Airway epithelial cell (primary cell): ENCODE data around the gene ZC3H18. TPM values are rescaled to one million over a fixed set of nuclear protein-coding genes. Genes with fewer than 3 reads are reported as not detected.

Experiments used
- total RNA-seq: library from RNA; depleted of rRNA; stranded (reverse); fragments of >200 nt; gene quantifications from 2 replicates; pipeline ENCODE4 v1.2.3, GENCODE V29; 2015

The ZC3H18 gene
- total RNA-seq, result 16.2 and 18.2 TPM in 2 replicates

DNA sequence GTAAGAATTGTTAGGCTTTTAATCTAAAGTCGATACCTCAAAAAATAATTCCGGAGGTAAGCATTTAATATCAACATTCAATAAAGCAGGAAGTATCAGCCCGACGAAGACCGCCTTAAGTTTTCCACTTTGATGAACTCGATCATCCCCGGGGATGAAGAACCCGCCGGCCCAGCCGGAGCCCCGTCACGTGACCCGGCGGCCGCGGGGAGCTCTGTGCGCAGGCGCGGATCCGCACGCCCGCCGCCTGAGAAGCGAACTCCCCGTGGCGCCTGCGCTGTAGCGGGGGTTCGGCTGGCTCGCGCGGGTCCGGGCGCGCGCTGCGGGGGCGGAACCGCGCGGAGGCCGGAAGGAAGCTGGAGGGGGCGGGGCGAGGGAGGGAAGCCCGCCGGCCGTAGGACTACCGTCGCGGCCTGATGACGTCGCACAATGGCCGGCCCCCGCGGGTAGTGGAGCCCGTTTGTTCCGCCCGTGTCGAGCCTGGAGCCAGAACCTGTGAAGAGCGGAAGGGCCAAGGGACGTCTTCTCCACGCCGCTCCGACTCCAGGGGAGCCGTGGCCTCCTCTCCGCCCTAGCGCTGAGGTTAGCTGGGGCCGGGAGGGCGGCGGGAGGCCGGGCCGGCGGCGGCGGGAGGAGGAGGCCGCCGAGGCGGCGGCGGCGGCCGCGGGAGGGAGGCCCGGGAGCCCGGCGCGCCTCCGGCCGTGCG is at the start of gene ZC3H18:
TSS of gene ZC3H18 (plus strand) at position 419 of the 706 bp plus-strand sequence. CDS start 6,721 bp downstream, outside the sequence.

GRCh38 chr16:88638323-88639230 is 68.4 kb downstream of the ZC3H18 start, which contains the start of gene IL17C:
Gene IL17C (plus strand): TSS chr16:88638572. CDS start chr16:88638642, 70 bp downstream.

DNA sequence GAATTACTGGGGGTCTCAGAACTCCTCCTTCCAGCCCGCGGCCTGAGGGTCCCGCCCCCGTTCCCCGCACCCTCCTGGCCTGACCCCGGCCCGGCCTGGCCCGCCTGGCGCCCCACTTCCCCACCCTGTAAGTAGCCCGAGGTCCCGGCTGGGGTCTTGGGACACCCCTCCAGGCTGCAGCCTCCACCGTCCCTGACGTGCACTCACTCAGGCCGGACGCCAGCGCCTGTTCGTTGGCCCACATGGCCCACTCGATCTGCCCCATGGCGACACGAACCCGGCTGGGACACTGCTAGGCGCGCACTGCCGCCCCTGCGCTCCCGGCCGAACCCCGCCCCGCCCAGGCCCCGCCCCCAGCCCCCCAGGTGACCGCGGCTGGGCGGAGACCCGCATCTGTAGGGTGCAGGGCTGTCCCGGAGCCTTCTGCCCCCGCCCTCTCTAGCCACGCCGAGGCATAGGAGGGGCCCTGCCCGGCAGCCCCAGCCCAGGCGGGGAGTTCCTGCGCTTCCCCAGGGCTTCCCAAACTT is 80.6 kb downstream of the ZC3H18 start, which contains the start of gene CYBA:
TSS of gene CYBA (minus strand) at position 305 of the 527 bp plus-strand sequence. CDS start at position 265, 40 bp downstream.

DNA sequence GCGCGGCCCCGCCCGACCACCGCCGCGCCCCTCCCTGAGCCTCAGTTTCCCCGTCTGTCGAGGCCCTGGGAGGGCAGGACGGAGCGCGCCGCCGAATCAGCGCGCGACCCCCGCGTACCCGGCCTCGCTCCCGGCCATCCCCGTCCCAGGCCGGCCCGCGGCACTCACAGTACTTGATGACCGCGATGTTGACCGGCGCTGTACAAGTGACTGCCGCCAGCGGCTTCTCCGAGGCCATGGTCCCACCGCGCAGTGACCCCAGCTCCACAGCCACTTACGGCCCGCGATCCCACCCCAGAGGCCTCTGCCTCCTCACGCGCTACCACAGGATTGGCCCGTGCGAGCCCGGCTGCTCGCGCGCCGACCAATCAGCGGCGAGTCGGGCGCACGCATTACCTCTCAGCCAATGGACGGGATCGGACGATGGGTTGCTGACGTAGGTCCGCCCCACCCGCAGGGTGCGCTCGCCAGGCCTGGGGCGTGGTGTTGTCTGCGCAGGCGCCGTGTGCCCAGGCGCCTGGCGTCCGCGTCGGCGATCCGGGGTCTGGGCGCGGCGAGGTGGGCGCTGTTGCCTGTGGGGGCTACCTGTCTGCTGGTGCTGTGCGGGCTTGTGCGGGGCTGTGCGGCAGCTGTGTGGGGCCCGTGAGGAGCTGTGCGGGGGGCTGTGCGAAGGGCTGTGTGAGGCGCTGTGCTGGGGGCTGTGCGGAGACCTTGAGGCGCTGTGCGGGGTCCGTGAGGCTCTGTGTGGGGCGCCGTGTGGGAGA is 92.8 kb downstream of the ZC3H18 start, which contains the start of gene MVD:
TSS of gene MVD (minus strand) at position 249 of the 764 bp plus-strand sequence. CDS start at position 238, 11 bp downstream.

Other genes starting within 250 kb of the ZC3H18 start
- 0.42 and 0.60 TPM in 2 replicates for gene ZNF469, start 187.4 kb upstream of the ZC3H18 start, total RNA-seq
- 2.2 and 3.0 TPM in 2 replicates for gene ZFPM1, start 117.1 kb upstream of the ZC3H18 start, total RNA-seq
- gene IL17C, start 68.2 kb downstream of the ZC3H18 start, total RNA-seq, result not detected in 2 replicates
- 259 and 301 TPM in 2 replicates for gene CYBA, start 80.7 kb downstream of the ZC3H18 start, total RNA-seq
- 198 and 203 TPM in 2 replicates for gene MVD, start 92.7 kb downstream of the ZC3H18 start, total RNA-seq
- gene SNAI3, start 116.1 kb downstream of the ZC3H18 start, total RNA-seq, result 0.70 and 0.71 TPM in 2 replicates
- 19.7 and 24.0 TPM in 2 replicates for gene RNF166, start 136.0 kb downstream of the ZC3H18 start, total RNA-seq
- 13.7 and 15.0 TPM in 2 replicates for gene CTU2, start 136.1 kb downstream of the ZC3H18 start, total RNA-seq
- 192 and 206 TPM in 2 replicates for gene PIEZO1, start 214.8 kb downstream of the ZC3H18 start, total RNA-seq
- gene CDT1, start 233.4 kb downstream of the ZC3H18 start, total RNA-seq, result 55.9 and 56.5 TPM in 2 replicates
- gene APRT, start 241.5 kb downstream of the ZC3H18 start, total RNA-seq, result 296 and 338 TPM in 2 replicates